ENCODE results near the gene CNIH4.

The CNIH4 gene

DNA sequence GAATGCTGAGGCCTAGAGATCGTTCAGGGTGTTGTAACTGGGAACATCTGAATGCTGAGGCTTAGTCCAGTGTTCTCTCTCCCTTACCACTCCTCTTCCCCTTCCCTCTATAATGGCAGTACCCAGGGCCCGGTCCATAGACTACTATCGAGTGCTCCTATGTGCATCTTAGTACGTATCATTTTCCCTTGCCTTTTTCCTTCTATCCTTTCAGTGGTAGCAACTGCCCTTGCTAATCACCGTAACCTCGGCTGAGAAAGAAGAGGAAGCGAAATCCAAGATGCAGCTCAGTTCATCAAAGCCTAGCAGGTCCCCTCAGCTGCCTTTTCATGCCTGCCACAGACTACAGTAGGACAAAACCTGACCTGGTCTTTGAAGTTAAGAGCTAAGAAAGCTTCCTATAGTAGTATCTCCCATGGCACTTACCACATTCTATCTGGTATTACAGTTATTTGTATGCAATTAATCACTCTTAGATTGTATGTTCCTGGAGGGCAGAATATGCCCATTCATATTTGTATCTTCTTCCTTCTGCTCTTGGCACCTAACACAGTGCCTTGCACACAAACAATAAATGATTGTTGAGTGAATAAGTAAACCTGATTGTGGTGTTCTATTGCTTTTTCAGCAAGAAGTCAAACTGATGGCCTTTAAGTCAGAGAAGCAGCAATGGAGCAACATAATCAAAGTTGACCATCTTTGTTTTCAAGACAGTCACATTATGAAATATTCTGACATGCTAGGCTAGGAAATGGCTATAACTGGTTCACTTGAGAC is 22.4 kb downstream of the CNIH4 start:
- TF ChIP-seq SIN3A (IDR thresholded peaks at IDR 0.05; ENCODE audit: borderline replicate concordance, insufficient read depth, low read length): no peak
- TF ChIP-seq POLR2AphosphoS5 (IDR thresholded peaks at IDR 0.05; ENCODE audit: low read depth, low read length): no peak
- no peak for TF ChIP-seq FOXP2 (optimal IDR thresholded peaks at IDR 0.05; ENCODE audit: borderline replicate concordance, extremely low read depth, extremely low read length, insufficient read depth)
- TF ChIP-seq, protein P1, sequence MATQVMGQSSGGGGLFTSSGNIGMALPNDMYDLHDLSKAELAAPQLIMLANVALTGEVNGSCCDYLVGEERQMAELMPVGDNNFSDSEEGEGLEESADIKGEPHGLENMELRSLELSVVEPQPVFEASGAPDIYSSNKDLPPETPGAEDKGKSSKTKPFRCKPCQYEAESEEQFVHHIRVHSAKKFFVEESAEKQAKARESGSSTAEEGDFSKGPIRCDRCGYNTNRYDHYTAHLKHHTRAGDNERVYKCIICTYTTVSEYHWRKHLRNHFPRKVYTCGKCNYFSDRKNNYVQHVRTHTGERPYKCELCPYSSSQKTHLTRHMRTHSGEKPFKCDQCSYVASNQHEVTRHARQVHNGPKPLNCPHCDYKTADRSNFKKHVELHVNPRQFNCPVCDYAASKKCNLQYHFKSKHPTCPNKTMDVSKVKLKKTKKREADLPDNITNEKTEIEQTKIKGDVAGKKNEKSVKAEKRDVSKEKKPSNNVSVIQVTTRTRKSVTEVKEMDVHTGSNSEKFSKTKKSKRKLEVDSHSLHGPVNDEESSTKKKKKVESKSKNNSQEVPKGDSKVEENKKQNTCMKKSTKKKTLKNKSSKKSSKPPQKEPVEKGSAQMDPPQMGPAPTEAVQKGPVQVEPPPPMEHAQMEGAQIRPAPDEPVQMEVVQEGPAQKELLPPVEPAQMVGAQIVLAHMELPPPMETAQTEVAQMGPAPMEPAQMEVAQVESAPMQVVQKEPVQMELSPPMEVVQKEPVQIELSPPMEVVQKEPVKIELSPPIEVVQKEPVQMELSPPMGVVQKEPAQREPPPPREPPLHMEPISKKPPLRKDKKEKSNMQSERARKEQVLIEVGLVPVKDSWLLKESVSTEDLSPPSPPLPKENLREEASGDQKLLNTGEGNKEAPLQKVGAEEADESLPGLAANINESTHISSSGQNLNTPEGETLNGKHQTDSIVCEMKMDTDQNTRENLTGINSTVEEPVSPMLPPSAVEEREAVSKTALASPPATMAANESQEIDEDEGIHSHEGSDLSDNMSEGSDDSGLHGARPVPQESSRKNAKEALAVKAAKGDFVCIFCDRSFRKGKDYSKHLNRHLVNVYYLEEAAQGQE (IDR thresholded peaks at IDR 0.05; ENCODE audit: insufficient read depth in 1 of 2, low read depth in 2 of 2, low read length in 2 of 2): no peak
- TF ChIP-seq TAF1 (IDR thresholded peaks at IDR 0.05; ENCODE audit: borderline replicate concordance, insufficient read depth, low read length): no peak

DNA sequence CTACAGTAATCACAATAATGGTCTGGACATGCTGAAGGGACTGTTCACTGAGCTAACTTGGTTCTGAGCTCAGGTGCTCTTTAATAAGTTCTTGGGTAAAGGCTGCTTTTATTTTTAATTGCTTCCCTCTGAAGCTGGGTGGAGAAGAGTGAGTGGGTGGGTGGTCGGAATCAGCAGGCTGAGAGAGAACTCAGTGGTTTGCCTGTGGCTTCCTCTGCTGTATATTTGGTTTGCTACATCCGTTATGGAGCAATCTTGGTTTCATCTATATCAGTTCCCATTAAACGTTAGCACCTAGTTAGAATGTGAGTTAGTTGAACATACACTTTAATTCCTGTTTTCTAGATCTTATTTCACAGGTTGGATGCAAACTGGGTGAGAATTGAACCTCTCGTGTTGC is 23.3 kb downstream of the CNIH4 start:
- TF ChIP-seq SIN3A (IDR thresholded peaks at IDR 0.05; ENCODE audit: borderline replicate concordance, insufficient read depth, low read length) (no peak), POLR2AphosphoS5 (IDR thresholded peaks at IDR 0.05; ENCODE audit: low read depth, low read length) (no peak), FOXP2 (optimal IDR thresholded peaks at IDR 0.05; ENCODE audit: borderline replicate concordance, extremely low read depth, extremely low read length, insufficient read depth) (no peak), TAF1 (IDR thresholded peaks at IDR 0.05; ENCODE audit: borderline replicate concordance, insufficient read depth, low read length) (no peak)
- TF ChIP-seq, protein P1 (IDR thresholded peaks at IDR 0.05; ENCODE audit: insufficient read depth in 1 of 2, low read depth in 2 of 2, low read length in 2 of 2): no peak

DNA sequence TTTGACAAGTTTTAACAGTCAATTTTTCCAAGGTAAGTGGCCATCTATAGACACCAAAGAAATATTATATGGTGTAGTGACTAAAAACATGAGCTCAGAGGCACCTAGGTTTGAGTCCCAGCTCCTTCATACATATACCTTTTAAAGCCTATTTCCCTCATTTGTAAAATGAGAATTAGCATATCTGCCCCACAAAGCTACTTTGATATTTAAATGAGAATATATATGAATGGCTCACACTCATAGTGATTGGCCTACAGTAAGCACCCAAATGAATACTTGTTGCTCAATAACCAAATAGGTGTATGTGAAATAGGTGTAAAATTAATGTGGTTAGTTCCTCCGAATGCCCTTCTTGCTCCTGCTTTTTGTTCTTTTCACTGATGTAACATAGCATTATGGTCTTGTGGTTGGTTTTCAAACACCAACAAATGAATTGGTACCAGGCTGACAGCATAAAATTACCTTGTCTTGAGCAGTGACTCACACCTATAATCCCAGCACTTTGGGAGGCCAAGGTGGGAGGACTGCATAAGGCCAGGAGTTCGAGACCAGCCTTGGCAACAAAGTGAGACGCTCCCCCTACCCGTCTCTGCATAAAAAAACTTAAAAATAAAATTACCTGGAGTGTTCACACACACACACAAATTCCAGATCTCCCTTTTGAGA is 25.3 kb downstream of the CNIH4 start:
- TF ChIP-seq POLR2AphosphoS5 (IDR thresholded peaks at IDR 0.05; ENCODE audit: low read depth, low read length) (no peak), FOXP2 (optimal IDR thresholded peaks at IDR 0.05; ENCODE audit: borderline replicate concordance, extremely low read depth, extremely low read length, insufficient read depth) (no peak), TAF1 (IDR thresholded peaks at IDR 0.05; ENCODE audit: borderline replicate concordance, insufficient read depth, low read length) (no peak)
- TF ChIP-seq, protein P1 (IDR thresholded peaks at IDR 0.05; ENCODE audit: insufficient read depth in 1 of 2, low read depth in 2 of 2, low read length in 2 of 2): no peak

DNA sequence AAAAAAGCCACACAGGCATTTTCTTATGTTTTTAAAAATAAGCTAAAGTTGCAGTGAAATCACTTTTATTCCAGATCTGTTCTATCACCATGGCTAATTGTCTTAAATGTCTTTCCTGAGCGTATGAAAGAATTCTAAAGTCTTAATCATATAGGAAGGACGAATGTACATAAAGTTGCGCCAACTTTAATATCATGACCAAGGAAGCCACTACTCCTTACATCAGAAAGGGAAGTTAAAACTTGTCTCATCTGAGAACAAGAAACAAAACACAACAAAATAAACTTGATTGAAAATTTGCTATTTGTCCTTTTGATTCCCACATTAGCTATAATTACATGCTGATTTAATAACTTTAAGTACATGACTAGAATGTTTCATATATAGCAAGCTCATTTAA is 26.5 kb downstream of the CNIH4 start:
- TF ChIP-seq SIN3A (IDR thresholded peaks at IDR 0.05; ENCODE audit: borderline replicate concordance, insufficient read depth, low read length) (no peak), FOXP2 (optimal IDR thresholded peaks at IDR 0.05; ENCODE audit: borderline replicate concordance, extremely low read depth, extremely low read length, insufficient read depth) (no peak), POLR2AphosphoS5 (IDR thresholded peaks at IDR 0.05; ENCODE audit: low read depth, low read length) (no peak; the same call in 1 of the 2 replicates), TAF1 (IDR thresholded peaks at IDR 0.05; ENCODE audit: borderline replicate concordance, insufficient read depth, low read length) (no peak)
- TF ChIP-seq, protein P1 (IDR thresholded peaks at IDR 0.05; ENCODE audit: insufficient read depth in 1 of 2, low read depth in 2 of 2, low read length in 2 of 2): no peak
